T-helper 1 cell treated with Interleukin-12 subunit alpha and Interleukin-12 subunit beta and Interleukin-4 antibody, amounts not matched to agents 30 μg/mL and 1 μg/mL, for 36 hours (primary cell): ENCODE measurements around the gene KCTD19.

Experiments used
- H3K27ac Mint-ChIP-seq: one replicate; pipeline ENCODE4 v1.8.0; 2021; ENCODE audit warnings: mild to moderate bottlenecking, mixed read lengths
- H3K27me3 Mint-ChIP-seq: one replicate; pipeline ENCODE4 v1.8.0; 2021; ENCODE audit warnings: low read depth, mixed read lengths
- H3K36me3 Mint-ChIP-seq: one replicate; pipeline ENCODE4 v1.8.0; 2021; ENCODE audit warnings: low read depth, mixed read lengths
- H3K4me1 Mint-ChIP-seq: one replicate; pipeline ENCODE4 v1.8.0; 2021; ENCODE audit warnings: low read depth, mixed read lengths
- H3K4me3 Mint-ChIP-seq: one replicate; pipeline ENCODE4 v1.8.0; 2021; ENCODE audit warnings: mild to moderate bottlenecking, moderate library complexity, mixed read lengths
- H3K9me3 Mint-ChIP-seq: one replicate; pipeline ENCODE4 v1.8.0; 2021; ENCODE audit warnings: mixed read lengths

The KCTD19 gene

DNA sequence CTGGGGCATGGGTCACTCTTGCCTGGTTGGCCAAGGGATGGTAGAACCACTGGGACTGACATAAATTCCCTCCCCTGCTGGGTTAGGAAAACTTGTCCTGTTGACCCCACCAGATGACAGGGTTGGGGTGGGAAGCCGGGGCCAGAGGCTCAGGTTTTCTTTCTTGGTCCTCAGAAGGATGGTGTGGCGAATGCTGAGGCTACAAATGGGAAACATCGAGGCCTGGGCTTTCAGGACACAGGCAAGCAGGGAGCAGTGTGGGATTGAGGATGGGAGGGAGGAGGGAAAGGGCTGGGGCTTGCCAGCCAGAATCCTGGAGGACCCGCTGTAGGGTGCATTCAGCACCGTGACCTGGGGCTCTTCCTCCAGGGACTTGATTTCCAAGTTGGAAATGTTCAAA lies 61.7 kb downstream of the KCTD19 start:
- peaks cover 6% of the 10 kb centered on the region for H3K27me3 Mint-ChIP-seq
- no peaks in the 10 kb centered on the region for H3K36me3 Mint-ChIP-seq
- peaks cover 7% of the 10 kb centered on the region for H3K4me1 Mint-ChIP-seq
- H3K27ac Mint-ChIP-seq, result no peak overlapping the region
- no peaks in the 10 kb centered on the region for H3K9me3 Mint-ChIP-seq
- H3K4me3 Mint-ChIP-seq, result no peak overlapping the region

DNA sequence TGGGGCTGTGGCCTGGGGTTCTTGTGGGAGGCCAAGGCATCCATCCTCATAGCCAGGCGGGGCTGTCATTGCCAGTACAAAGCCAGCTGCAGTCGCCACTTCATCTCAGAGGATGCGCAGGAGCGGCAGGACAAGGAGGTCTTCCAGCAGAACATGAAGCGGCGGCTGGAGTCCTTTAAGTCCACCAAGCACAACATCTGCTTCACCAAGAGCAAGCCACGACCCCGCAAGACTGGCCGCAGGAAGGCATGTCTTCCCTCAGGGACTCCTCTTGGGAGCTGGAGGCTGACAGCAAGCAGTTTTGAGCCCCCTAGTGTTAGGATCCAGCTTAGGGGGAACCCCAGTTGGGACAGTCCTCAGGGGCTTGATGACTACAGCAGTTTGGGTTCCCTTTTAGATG lies 62.3 kb downstream of the KCTD19 start:
- Mint-ChIP-seq H3K36me3 (no peaks in the 10 kb centered on the region), H3K9me3 (no peaks in the 10 kb centered on the region), H3K4me1 (peaks cover 7% of the 10 kb centered on the region), H3K27ac (no peak overlapping the region), H3K27me3 (peaks cover 6% of the 10 kb centered on the region), H3K4me3 (no peak overlapping the region)

DNA sequence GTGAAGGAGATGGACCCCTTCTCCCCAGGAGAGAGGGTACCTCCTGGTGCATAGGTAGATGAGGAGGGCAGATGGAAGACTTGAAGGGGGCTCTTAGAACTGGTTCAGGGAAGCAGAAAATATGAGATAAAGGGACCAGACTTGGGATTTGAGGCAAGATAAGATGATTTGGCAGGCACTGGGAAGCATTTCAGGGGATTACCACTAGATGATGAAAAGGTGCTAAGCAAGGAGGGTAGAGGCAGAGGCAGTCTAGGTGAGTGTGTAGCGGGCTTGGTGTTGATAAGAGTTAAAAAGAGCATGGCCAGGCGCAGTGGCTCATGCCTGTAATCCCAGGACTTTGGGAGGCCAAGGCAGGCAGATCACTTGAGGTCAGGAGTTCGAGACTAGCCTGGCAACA lies 63.3 kb downstream of the KCTD19 start:
- Mint-ChIP-seq H3K9me3 (no peaks in the 10 kb centered on the region), H3K27me3 (peaks cover 6% of the 10 kb centered on the region), H3K36me3 (no peaks in the 10 kb centered on the region), H3K4me1 (peaks cover 7% of the 10 kb centered on the region), H3K4me3 (no peak overlapping the region), H3K27ac (peak overlapping the region; percentile 18)

DNA sequence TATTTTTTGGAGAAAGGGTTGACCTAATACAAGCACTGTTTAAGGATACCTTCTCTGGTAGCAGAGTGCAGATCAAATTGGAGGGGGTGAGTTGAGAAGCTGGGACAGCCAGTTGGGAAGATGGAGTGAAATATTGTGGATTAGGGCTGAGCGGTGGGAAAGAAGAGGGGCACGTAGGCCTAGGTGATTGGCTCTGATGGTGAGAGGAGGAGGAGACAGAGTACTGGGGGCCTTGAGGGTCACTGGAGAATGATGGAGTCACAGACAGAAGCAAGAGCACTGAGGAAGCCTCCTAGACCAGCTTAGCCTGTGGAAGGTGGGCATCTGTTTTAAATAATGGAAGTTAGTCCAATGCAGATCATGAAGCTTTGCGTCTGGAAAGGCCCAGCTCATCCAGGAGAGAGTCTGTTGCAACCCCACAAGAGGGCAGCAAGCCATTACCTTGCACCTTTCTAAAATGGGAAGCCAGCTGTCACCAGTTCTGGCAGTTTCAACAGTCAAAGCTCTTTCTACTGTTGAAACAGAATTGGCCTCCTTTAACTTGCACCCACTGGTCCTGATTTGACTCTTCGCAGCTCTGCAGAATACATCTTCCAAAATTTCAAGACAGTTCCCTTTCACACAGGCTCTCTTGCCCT lies 66.0 kb downstream of the KCTD19 start:
- no peaks in the 10 kb centered on the region for H3K36me3 Mint-ChIP-seq
- H3K27ac Mint-ChIP-seq, result no peak overlapping the region
- H3K27me3 Mint-ChIP-seq, result peaks cover 6% of the 10 kb centered on the region
- H3K9me3 Mint-ChIP-seq, result no peaks in the 10 kb centered on the region
- no peak overlapping the region for H3K4me3 Mint-ChIP-seq
- H3K4me1 Mint-ChIP-seq, result peaks cover 7% of the 10 kb centered on the region

DNA sequence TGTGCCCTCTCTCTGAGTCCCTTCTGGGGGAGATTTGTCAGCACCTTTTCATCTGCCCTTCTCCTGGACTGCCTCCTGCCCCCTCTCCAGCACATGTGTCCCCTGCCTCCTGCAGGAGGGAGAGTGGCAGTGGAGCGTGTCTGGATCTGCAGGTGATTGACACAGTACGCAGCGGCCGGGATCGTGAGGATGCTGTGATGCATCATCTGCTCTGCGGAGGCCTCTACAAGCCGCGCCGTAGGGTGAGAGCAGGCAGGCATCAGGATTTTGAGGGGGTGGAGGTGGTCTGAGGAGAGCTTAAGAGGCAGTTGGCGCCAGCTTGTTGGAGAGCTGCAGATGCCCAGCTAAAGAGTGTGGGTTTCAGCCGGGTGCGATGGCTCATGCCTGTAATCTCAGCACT lies 66.8 kb downstream of the KCTD19 start:
- no peak overlapping the region for H3K27ac Mint-ChIP-seq
- no peaks in the 10 kb centered on the region for H3K36me3 Mint-ChIP-seq
- H3K4me1 Mint-ChIP-seq, result peaks cover 7% of the 10 kb centered on the region
- no peak overlapping the region for H3K4me3 Mint-ChIP-seq
- peaks cover 6% of the 10 kb centered on the region for H3K27me3 Mint-ChIP-seq
- H3K9me3 Mint-ChIP-seq, result no peaks in the 10 kb centered on the region

DNA sequence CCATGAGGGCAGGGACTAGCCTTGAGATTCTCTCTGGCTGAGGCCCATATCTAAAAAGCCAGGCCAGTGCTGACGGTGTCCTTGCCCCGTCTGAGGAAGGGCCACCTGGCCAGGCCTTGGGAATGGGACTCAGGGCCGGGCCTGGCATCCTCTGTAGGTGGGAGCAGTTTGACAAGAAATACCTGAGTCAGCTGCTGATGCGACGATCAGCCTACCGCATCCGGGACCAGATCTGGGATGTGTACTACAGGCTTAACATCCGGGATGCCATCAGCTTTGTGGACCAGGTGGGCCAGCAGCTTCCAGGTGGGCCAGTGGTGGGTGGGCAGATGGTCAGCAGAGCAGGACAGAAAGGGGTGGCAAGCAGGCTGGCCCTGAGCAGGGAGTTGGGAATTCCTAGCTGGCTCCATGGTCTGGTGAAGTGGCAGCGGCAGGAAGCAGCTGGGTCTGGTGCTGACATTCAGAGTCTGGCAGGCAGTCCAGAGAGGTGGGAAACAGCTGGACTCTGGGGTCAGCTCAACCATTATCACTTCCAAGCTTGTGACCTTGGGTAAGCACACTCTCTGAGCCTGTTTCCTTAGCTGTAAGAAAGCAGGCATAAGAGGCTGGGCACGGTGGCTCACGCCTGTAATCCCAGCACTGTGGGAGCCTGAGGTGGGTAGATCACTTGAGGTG lies 68.2 kb downstream of the KCTD19 start:
- peaks cover 6% of the 10 kb centered on the region for H3K27me3 Mint-ChIP-seq
- H3K4me1 Mint-ChIP-seq, result peaks cover 7% of the 10 kb centered on the region
- no peak overlapping the region for H3K27ac Mint-ChIP-seq
- no peak overlapping the region for H3K4me3 Mint-ChIP-seq
- H3K36me3 Mint-ChIP-seq, result no peaks in the 10 kb centered on the region
- H3K9me3 Mint-ChIP-seq, result no peaks in the 10 kb centered on the region

DNA sequence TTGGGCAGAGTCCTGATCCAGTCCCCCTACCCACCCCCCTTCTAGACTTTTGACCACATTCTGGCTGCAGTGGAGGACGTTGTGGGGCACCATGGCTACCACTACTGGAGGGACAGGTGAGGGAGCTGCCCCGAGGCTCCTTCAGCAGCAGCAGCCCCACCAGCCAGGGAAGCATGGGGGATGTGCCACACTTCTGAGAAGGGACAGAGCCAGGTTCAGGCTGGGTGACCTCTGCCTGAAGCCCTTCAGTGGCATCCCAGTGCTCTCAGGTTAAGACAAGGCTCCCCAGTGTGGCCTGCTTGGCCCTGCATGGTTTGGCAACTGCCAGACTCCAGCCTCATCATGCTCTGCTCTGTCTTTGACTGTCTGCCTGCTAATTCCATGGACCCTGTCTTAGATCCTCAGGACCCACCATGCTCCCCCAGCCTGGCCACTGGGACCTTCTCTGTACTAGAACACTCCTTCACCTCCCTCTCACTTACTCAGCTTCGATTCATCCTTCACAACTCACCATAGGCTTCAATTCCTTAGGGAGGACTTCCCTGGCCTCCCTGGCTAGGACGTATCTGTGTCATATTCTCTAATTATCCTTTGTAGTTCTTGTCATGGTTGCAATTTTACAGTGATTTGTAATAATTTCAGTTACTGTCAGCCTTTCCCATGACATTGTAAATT lies 68.9 kb downstream of the KCTD19 start:
- Mint-ChIP-seq H3K4me1 (peaks cover 5% of the 10 kb centered on the region), H3K9me3 (no peaks in the 10 kb centered on the region), H3K36me3 (no peaks in the 10 kb centered on the region), H3K4me3 (no peak overlapping the region), H3K27me3 (peaks cover 1% of the 10 kb centered on the region), H3K27ac (no peak overlapping the region)

DNA sequence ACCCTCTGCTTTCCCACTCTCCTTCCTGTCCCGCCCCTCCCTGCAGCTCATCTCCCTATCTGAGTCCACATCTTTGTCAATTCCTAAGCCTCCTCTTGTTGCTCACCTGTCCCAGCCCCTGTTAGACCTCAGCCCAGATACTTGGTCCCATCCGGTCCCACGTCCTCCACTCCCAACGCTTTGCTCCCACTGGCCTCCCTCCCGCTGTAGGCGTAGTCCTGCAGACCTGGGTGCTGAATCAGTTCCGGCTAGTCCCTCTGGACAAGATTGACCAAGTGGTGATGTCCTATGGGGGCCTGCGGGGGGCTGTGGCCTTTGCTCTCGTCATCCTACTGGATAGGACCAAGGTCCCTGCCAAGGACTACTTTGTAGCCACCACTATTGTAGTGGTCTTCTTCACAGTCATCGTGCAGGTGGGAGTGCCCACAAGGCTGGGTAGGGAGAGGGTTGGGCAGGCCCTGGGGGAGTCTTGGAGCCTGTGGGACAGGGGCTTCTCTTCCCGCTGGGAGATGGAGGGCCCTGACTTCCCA lies 69.8 kb downstream of the KCTD19 start:
- Mint-ChIP-seq H3K36me3 (no peaks in the 10 kb centered on the region), H3K27ac (peak overlapping the region; percentile 27), H3K4me1 (peaks cover 5% of the 10 kb centered on the region), H3K27me3 (no peaks in the 10 kb centered on the region), H3K9me3 (no peaks in the 10 kb centered on the region), H3K4me3 (no peak overlapping the region)

DNA sequence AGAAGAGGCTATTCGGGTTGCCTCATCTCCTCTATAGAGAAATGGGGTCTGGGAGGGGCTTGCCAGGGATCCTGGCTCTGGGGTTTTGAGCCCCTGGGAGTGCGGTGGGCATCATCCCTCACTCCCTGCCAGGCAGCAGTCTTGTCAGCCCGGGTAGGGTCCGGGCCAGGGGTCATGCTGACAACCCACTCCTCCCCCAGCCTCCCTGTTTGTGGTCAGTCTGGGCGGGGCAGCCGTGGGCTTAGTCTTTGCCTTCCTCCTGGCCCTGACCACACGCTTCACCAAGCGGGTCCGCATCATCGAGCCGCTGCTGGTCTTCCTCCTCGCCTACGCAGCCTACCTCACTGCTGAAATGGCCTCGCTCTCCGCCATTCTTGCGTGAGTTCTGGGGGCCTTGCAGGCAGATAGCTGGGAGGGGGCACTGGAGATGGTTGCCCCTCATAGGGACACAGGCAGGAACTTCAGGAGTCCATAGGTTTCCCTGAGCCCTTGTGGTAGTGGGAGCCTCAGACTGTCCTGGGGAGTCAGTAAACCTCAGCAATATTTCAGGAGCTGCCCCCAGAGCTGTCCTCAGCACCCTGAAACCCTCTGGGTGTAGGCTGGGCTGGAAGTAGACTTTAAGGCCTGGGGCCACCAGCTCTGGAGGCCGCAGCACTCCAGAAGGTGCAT lies 70.9 kb downstream of the KCTD19 start:
- H3K27me3 Mint-ChIP-seq, result peaks cover under 1% of the 10 kb centered on the region
- H3K9me3 Mint-ChIP-seq, result no peaks in the 10 kb centered on the region
- H3K27ac Mint-ChIP-seq, result no peak overlapping the region
- H3K36me3 Mint-ChIP-seq, result no peaks in the 10 kb centered on the region
- no peak overlapping the region for H3K4me3 Mint-ChIP-seq
- peaks cover 3% of the 10 kb centered on the region for H3K4me1 Mint-ChIP-seq

DNA sequence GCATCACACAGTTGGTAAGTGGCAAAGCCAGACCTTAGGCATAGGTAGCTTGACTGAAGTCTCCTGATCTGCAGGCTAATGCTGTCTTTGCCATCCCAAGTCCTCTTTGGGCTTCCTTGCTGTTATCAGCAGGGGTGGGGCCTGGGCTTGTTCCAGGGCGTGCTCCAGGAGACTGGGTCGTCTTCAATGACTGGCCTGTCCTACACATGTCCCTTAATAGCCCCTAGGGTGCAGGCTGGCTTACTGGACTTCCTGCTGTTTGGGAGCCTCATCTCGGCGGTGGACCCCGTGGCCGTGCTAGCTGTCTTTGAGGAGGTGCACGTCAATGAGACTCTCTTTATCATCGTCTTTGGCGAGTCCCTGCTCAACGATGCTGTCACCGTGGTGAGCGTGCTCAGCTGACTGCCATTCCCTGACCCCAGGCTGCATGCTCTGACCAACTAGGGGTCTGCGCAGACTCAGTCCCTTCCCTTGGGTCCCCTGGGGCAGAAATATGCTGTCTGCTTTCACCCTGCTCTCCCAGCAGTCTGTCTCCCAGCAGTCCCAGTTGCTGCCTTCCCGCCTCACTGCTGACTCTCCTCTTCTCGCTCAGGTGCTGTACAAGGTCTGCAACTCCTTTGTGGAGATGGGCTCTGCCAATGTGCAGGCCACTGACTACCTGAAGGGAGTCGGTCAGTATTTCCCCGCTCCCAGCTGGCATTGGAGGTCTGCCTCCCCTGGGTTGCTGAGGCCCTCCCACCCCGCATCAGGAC lies 71.6 kb downstream of the KCTD19 start:
- H3K4me3 Mint-ChIP-seq, result no peak overlapping the region
- H3K36me3 Mint-ChIP-seq, result no peaks in the 10 kb centered on the region
- no peak overlapping the region for H3K27ac Mint-ChIP-seq
- peaks cover 8% of the 10 kb centered on the region for H3K27me3 Mint-ChIP-seq
- H3K9me3 Mint-ChIP-seq, result no peaks in the 10 kb centered on the region
- H3K4me1 Mint-ChIP-seq, result peaks cover 4% of the 10 kb centered on the region

DNA sequence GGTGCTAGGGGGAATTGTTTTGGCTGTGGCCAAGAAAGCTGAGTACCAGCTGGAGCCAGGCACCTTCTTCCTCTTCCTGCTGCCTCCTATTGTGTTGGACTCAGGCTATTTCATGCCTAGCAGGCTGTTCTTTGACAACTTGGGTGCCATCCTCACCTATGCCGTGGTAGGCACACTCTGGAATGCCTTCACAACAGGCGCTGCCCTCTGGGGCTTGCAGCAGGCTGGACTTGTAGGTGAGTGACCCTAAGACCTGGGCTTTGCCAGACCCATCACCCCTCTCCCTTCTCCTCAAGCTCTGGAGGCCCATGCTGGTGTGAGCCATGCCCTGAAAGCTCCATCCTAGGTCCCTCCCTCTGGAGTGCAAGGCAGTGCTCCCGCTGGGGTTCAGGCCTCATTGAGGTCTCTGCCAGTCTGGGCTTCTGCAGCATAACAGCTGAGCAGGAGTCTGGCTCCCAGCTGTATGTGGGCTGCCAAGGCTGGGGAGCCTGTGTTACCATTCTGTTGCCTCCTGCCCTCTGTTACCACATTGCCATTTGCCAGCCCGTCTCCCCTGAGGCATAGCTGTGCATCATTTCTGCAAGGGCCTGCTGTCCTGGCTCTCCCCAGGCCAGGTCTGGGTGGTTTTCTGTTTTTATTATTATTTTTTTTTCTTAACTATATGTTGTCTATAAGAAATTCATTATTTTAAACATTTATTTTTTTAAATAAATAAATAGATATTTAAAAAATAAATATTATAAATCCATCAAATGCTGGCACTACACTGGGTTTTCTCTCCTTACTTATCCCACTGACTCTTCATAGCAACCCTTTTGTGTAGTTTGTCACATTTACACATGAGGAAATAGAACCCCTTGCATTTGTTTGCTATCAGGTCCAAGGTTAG lies 73.7 kb downstream of the KCTD19 start:
- no peaks in the 10 kb centered on the region for H3K9me3 Mint-ChIP-seq
- H3K4me3 Mint-ChIP-seq, result no peak overlapping the region
- no peak overlapping the region for H3K27ac Mint-ChIP-seq
- peaks cover 15% of the 10 kb centered on the region for H3K4me1 Mint-ChIP-seq
- peaks cover 20% of the 10 kb centered on the region for H3K27me3 Mint-ChIP-seq
- H3K36me3 Mint-ChIP-seq, result no peaks in the 10 kb centered on the region

DNA sequence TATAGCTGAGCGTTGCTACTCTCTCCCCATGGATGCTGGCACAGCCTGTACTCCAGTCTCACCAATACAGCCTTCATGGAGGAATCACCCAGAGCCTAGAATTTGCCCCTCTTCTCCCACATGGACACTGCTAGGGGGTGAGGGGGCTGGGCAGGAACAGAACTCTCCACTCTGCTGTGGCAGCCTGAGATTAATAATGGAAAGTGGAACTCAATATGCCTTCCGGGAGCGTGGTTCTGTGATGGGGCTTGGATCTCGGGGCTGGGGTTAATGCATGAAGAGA lies 76.6 kb downstream of the KCTD19 start:
- H3K27me3 Mint-ChIP-seq, result peaks cover 25% of the 10 kb centered on the region
- H3K4me1 Mint-ChIP-seq, result peaks cover 24% of the 10 kb centered on the region
- peaks cover 2% of the 10 kb centered on the region for H3K36me3 Mint-ChIP-seq
- no peak overlapping the region for H3K27ac Mint-ChIP-seq
- peak overlapping the region; percentile 78 for H3K4me3 Mint-ChIP-seq
- H3K9me3 Mint-ChIP-seq, result no peaks in the 10 kb centered on the region

DNA sequence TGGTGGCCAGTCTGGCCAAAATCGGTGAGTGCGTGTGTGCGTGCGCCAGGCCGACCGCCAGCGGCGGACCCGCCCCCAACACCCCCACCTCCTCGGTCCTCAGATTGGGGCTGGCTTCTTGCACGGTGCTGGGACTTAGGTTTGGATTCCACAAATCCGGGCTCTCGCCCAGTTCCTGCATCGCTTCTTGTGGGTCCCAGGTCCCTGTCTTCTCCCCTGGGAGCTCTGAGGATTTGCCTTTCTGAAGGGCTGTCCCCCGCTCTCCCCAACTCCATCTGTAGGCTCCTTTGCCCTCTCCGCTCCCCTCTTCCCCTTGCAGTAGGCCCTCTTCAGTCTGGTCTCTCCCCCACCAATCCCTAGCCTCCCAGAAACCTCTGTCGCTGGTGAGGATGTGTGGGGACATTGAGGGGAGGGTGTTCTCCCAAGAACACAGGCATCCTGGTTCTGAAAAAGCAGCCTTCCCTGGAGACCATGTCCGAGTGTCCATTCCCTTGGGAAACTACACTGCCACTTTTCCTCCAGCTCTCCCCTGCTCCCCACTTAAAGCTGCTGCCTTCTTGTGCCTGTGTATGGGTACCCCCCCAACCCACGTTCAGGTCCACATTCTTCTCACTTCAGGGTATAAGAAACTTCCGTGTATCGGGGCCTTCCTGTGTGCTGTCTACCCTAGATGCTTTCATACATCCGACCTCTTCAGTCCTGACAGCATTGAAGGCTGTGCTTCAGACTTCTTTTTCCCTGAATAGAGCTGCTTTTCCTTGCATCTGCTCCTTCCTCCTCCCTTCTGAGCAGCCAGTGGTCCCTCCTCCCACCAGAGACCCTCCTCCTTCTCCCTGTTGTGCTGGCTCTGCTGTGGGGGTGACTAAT lies 77.1 kb downstream of the KCTD19 start:
- no peaks in the 10 kb centered on the region for H3K9me3 Mint-ChIP-seq
- peak overlapping the region; percentile 77 for H3K27ac Mint-ChIP-seq
- H3K4me3 Mint-ChIP-seq, result peak overlapping the region; percentile 78
- peaks cover 4% of the 10 kb centered on the region for H3K36me3 Mint-ChIP-seq
- H3K4me1 Mint-ChIP-seq, result peaks cover 29% of the 10 kb centered on the region
- H3K27me3 Mint-ChIP-seq, result peaks cover 25% of the 10 kb centered on the region
